Endothelial cell of umbilical vein (primary cell): ENCODE results near the gene ATG7. TPM values are rescaled to one million over a fixed set of nuclear protein-coding genes. Genes with fewer than 3 reads are reported as not detected.

Experiments used
- BruUV-seq: library from RNA; stranded (reverse); fragments of 400-500 nt; replicated peaks from 2 replicates; lab custom pipeline; 2021; lab: Mats Ljungman, UMichigan
- CTCF ChIA-PET: fragments of 300-600, 350-600 bp; sonication (Branson Sonifier 250); formaldehyde crosslinking; loops from one replicate; lab custom pipeline; 2021; ENCODE audit warnings: antibody characterized with exemption, inconsistent platforms; lab: Charles Lee
- POLR2A ChIA-PET: fragments of 300-600, 350-600 bp; sonication (Branson Sonifier 250); formaldehyde crosslinking; loops from one replicate; lab custom pipeline; 2021; ENCODE audit warnings: antibody characterized with exemption, inconsistent platforms; lab: Charles Lee
- DNase-seq: peaks from one replicate; pipeline ENCODE4 v3.0.0-alpha.2; 2011; ENCODE audit warnings: low read depth, low spot score
- FAIRE-seq: peaks from 2 replicates; lab custom pipeline; 2011; peaks lifted over from hg19 to GRCh38; lab: Jason Lieb, UNC
- H2AFZ ChIP-seq: 2 replicates; pipeline ENCODE4 v1.6.0; 2012; ENCODE audit warnings: low read depth, low read length, control low read depth, inconsistent platforms
- H3K27ac ChIP-seq: 2 replicates; pipeline ENCODE4 v1.5.1; 2011; ENCODE audit warnings: low read depth, mild to moderate bottlenecking, control low read depth, low read length, moderate library complexity; ENCODE audit not compliant: insufficient read depth
- H3K27me3 ChIP-seq, 2 experiments: 2 replicates each; pipeline versions ENCODE4 v1.6.0 to v1.6.1; 2011; ENCODE audit warnings: low read length in 2 of 2, mixed read lengths in 1 of 2; ENCODE audit not compliant: control insufficient read depth in 2 of 2, insufficient read depth in 2 of 2
- H3K36me3 ChIP-seq, 2 experiments: 2 replicates in 1 of 2; 3 replicates in 1 of 2; pipeline ENCODE4 v1.5.1; 2011; ENCODE audit warnings: low read length in 2 of 2, mild to moderate bottlenecking in 1 of 2, moderate library complexity in 1 of 2; ENCODE audit not compliant: control insufficient read depth in 2 of 2, insufficient read depth in 2 of 2; ENCODE audit errors: extremely low read depth in 1 of 2
- H3K4me1 ChIP-seq: 3 replicates; pipeline ENCODE4 v1.5.1; 2011; ENCODE audit warnings: mild to moderate bottlenecking, low read length; ENCODE audit not compliant: control insufficient read depth, insufficient read depth; ENCODE audit errors: extremely low read depth
- H3K4me2 ChIP-seq: 2 replicates; pipeline ENCODE4 v1.6.1; 2011; ENCODE audit warnings: low read length, control low read depth, mixed read lengths; ENCODE audit not compliant: insufficient read depth
- H3K4me3 ChIP-seq, 3 experiments: fragments of 200-600 bp in 1 of 3; sonication (generic), shearing (Covaris generic) in 1 of 3; replicated peaks in 1 of 3; 2 replicates each; pipeline ENCODE4 v1.5.1; 2011 to 2016; ENCODE audit warnings: control low read depth in 3 of 3, low read length in 3 of 3, mild to moderate bottlenecking in 2 of 3, inconsistent platforms in 1 of 3, low read depth in 1 of 3, moderate library complexity in 1 of 3; ENCODE audit not compliant: insufficient read depth in 1 of 3
- H3K79me2 ChIP-seq: 2 replicates; pipeline ENCODE4 v1.6.0; 2012; ENCODE audit warnings: low read length, inconsistent platforms; ENCODE audit not compliant: control insufficient read depth, insufficient read depth
- H3K9ac ChIP-seq: replicated peaks from 2 replicates; pipeline ENCODE3; 2011; ENCODE audit warnings: low read length, control low read depth; ENCODE audit not compliant: insufficient read depth; ENCODE audit errors: extremely low read depth
- H3K9me1 ChIP-seq: replicated peaks from 3 replicates; pipeline ENCODE4 v1.6.0; 2011; ENCODE audit warnings: mild to moderate bottlenecking, low read length; ENCODE audit not compliant: control insufficient read depth, insufficient read depth; ENCODE audit errors: extremely low read depth
- H3K9me3 ChIP-seq: replicated peaks from 2 replicates; pipeline ENCODE4 v1.5.1; 2012; ENCODE audit warnings: low read length, inconsistent platforms; ENCODE audit not compliant: control insufficient read depth, insufficient read depth
- H4K20me1 ChIP-seq: replicated peaks from 2 replicates; pipeline ENCODE3; 2011; ENCODE audit warnings: mild to moderate bottlenecking, low read length; ENCODE audit not compliant: control insufficient read depth, insufficient read depth; ENCODE audit errors: extremely low read depth
- EZH2 ChIP-seq: IDR thresholded peaks from 2 replicates; pipeline ENCODE4 v1.6.1; 2012; ENCODE audit warnings: borderline replicate concordance, low read depth, mild to moderate bottlenecking, moderate library complexity, low read length, inconsistent platforms; ENCODE audit not compliant: severe bottlenecking
- FOS ChIP-seq: IDR thresholded peaks from 2 replicates; pipeline ENCODE4 v1.6.1; 2011; ENCODE audit warnings: mild to moderate bottlenecking, low read length, moderate library complexity, borderline replicate concordance; ENCODE audit not compliant: insufficient read depth
- GATA2 ChIP-seq: IDR thresholded peaks from 2 replicates; pipeline ENCODE4 v1.7.0; 2011; ENCODE audit warnings: low read depth, mild to moderate bottlenecking, moderate library complexity, mixed read lengths, low read length; ENCODE audit not compliant: insufficient read length, insufficient read depth
- JUN ChIP-seq: IDR thresholded peaks from 2 replicates; pipeline ENCODE4 v1.6.1; 2011; ENCODE audit warnings: borderline replicate concordance, low read depth; ENCODE audit not compliant: insufficient read length, insufficient read depth
- MAX ChIP-seq: IDR thresholded peaks from 2 replicates; pipeline ENCODE4 v1.6.1; 2011; ENCODE audit not compliant: insufficient read depth, insufficient read length
- MYC ChIP-seq: IDR thresholded peaks from one replicate; pipeline ENCODE4 v1.6.1; 2011; ENCODE audit warnings: mild to moderate bottlenecking, low read depth, low read length
- POLR2A ChIP-seq: IDR thresholded peaks from 2 replicates; pipeline ENCODE4 v1.6.1; 2012; ENCODE audit warnings: low read depth, mild to moderate bottlenecking, control low read depth, low read length
- POLR2AphosphoS5 ChIP-seq: IDR thresholded peaks from 2 replicates; pipeline ENCODE4 v1.6.1; 2012; ENCODE audit warnings: low read depth, mild to moderate bottlenecking, control low read depth, low read length, moderate library complexity; ENCODE audit not compliant: insufficient read depth
- dilution Hi-C: fragments of 300-500 bp; cut with MboI; formaldehyde crosslinking; loops from one replicate; pipeline ENCODE4 v1.15.0; 2019; ENCODE audit warnings: low sequenced_read_pairs; ENCODE audit not compliant: extremely low pct_ligation_motif_present
- intact Hi-C: fragments of 100-400 bp; cut with micrococcal nuclease; formaldehyde crosslinking; loops from one replicate; pipeline ENCODE4 v1.10.0; 2022
- polyA plus RNA-seq, 4 experiments: library from polyadenylated mRNA; depleted of rRNA in 3 of 4; stranded (reverse) in 3 of 4; unstranded in 1 of 4; fragments of >200 nt; gene quantifications; 2 replicates each; pipeline versions ENCODE4 v1.2.1 to v1.2.3, GENCODE V29; 2011 to 2012; ENCODE audit warnings: missing spikeins in 1 of 4
- total RNA-seq: library from RNA; stranded (reverse); gene quantifications from 2 replicates; pipeline ENCODE4 v1.2.3, GENCODE V29; 2021
- TF ChIP-seq, protein P1 (sequence below), 2 donors: IDR thresholded peaks; 1 replicate in 1 of 2; 2 replicates in 1 of 2; pipeline ENCODE4 v1.5.1; 2011; ENCODE audit warnings: low read length in 2 of 2, mild to moderate bottlenecking in 2 of 2, moderate library complexity in 2 of 2, control low read depth in 1 of 2, inconsistent platforms in 1 of 2, low read depth in 1 of 2; ENCODE audit not compliant: insufficient read depth in 1 of 2; ENCODE audit errors: extremely low read depth in 1 of 2

ATG7 gene
- total and polyA plus RNA-seq, 2 donors (not counting 3 experiments of a cell fraction or from before 2014, with no cell fraction given): 30.8 to 48.3 TPM

DNA sequence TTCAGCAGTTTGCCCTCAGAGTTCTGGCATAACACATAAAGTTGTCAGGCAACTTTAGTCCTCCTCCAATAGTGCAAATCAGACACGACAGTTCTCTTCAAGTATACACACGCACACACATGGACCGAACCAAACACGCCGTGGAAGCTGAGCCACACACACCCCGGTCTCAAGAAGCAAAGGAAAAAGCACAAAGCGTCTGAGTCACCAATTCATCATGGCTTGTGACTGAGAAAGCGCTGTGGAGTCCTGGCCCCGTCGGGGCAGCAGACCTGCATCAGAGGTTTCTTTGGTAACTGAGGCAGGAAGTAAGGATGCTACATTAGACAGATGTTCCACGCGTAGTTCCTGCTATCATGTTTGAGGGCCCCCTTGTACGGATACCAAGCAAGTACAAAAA, 285.8 kb downstream of the ATG7 start:
- DNase-seq (peak; percentile 76), FAIRE-seq (peak; percentile 94)
- intact Hi-C loops: loop anchor here (1.0 to 2.0 kb wide), 6 partner anchors 10 to 179 kb away; partner anchors contain the start of gene VGLL4
- Histone ChIP-seq H3K4me3 (no peak overlapping the region), H3K4me2 (peak overlapping the region; percentile 27), H3K9ac (peak overlapping the region; percentile 20), H3K79me2 (peaks cover 63% of the 10 kb centered on the region), H3K4me1 (peaks cover 51% of the 10 kb centered on the region), H2AFZ (no peak overlapping the region), H4K20me1 (peaks cover 4% of the 10 kb centered on the region), H3K27me3 (no peaks in the 10 kb centered on the region), H3K27ac (peak overlapping the region; percentile 78), H3K9me1 (no peaks in the 10 kb centered on the region), H3K36me3 (peaks cover 2 to 35% of the 10 kb centered on the region in 2 experiments), H3K9me3 (no peaks in the 10 kb centered on the region)
- TF ChIP-seq POLR2AphosphoS5 (no peak), MAX (no peak), POLR2A (no peak), EZH2 (no peak), MYC (no peak), FOS (peak; percentile 66), GATA2 (no peak), JUN (peak; percentile 63)
- TF ChIP-seq, protein P1, sequence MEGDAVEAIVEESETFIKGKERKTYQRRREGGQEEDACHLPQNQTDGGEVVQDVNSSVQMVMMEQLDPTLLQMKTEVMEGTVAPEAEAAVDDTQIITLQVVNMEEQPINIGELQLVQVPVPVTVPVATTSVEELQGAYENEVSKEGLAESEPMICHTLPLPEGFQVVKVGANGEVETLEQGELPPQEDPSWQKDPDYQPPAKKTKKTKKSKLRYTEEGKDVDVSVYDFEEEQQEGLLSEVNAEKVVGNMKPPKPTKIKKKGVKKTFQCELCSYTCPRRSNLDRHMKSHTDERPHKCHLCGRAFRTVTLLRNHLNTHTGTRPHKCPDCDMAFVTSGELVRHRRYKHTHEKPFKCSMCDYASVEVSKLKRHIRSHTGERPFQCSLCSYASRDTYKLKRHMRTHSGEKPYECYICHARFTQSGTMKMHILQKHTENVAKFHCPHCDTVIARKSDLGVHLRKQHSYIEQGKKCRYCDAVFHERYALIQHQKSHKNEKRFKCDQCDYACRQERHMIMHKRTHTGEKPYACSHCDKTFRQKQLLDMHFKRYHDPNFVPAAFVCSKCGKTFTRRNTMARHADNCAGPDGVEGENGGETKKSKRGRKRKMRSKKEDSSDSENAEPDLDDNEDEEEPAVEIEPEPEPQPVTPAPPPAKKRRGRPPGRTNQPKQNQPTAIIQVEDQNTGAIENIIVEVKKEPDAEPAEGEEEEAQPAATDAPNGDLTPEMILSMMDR (IDR thresholded peaks at IDR 0.05; ENCODE audit: extremely low read depth in 1 of 2, insufficient read depth in 1 of 2, low read depth in 1 of 2, low read length in 2 of 2): no peak
- no TSS peak for BruUV-seq
- ChIA-PET POLR2A (interaction anchor here (0.6 to 1.5 kb wide), 3 partner anchors 10 to 89 kb away, joined by 3 to 10 read pairs (median 5); no protein-coding TSS in a partner anchor), CTCF (interaction anchor here (0.8 to 2.4 kb wide), 5 partner anchors 10 to 178 kb away, joined by 3 to 20 read pairs (median 6); partner anchors contain the start of gene VGLL4)
- dilution Hi-C loops: no loop called here
